Measurements from ENCODE around the gene MPDU1. TPM values are rescaled to one million over a fixed set of nuclear protein-coding genes. Genes with fewer than 3 reads are reported as not detected.

The MPDU1 gene
- total RNA-seq = 31.0 and 32.5 TPM in 2 replicates

DNA sequence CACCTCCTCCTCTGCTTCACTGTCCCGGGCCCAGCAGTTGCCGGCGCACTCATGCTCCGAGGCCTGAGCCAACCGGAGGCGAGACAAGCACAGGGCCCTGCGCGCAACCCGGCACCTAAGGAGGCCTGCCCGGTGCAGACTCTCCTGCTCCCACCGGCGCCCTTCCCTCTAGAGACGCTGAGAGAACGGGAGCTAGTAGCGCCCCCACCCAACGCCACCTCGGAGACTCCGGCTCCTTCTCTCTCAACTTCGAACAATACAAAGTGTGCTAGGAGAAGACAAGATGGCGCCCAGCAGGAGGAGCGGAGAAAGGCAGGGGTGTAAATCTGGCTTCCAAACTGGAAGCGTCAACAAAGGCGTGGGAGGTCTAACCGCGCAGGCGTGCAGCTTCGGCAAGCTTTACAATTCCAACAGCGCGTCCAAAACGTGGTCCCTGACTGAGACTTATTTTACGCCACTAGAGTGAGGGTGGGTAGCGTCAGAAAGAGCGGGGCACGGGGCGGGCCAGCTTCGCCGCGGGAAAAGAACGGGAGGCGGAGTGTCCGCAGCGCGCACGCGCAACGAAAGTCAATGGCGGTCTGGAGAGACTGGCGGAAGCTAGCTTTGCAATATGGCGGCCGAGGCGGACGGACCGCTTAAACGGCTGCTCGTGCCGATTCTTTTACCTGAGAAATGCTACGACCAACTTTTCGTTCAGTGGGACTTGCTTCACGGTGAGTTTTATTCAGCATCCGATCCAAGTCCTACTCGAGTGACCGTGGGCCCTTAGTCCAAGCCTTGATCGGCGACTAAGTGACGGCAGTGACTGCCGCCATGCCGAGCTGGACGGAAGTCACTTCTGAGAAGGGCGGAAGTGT is at the start of gene MPDU1:
MPDU1 (plus strand) TSS at position 600 of the 857 bp plus-strand sequence; CDS start at position 611, 11 bp downstream.

GRCh38 chr17:7548585-7549400 is 34.9 kb upstream of the MPDU1 start, which contains the start of gene TNFSF12:
Gene TNFSF12, plus strand, starts transcription at chr17:7549058. Its CDS starts 96 bp downstream, at chr17:7549154.

GRCh38 chr17:7558544-7559319 is 24.9 kb upstream of the MPDU1 start, which contains the start of gene TNFSF13:
Gene TNFSF13, plus strand, starts transcription at chr17:7558750. Its CDS starts 290 bp downstream, at chr17:7559040.

GRCh38 chr17:7561589-7562207 is 22.0 kb upstream of the MPDU1 start, which contains the start of gene SENP3:
Gene SENP3, plus strand, starts transcription at chr17:7561919. Its CDS starts 1,158 bp downstream, at chr17:7563077.

DNA sequence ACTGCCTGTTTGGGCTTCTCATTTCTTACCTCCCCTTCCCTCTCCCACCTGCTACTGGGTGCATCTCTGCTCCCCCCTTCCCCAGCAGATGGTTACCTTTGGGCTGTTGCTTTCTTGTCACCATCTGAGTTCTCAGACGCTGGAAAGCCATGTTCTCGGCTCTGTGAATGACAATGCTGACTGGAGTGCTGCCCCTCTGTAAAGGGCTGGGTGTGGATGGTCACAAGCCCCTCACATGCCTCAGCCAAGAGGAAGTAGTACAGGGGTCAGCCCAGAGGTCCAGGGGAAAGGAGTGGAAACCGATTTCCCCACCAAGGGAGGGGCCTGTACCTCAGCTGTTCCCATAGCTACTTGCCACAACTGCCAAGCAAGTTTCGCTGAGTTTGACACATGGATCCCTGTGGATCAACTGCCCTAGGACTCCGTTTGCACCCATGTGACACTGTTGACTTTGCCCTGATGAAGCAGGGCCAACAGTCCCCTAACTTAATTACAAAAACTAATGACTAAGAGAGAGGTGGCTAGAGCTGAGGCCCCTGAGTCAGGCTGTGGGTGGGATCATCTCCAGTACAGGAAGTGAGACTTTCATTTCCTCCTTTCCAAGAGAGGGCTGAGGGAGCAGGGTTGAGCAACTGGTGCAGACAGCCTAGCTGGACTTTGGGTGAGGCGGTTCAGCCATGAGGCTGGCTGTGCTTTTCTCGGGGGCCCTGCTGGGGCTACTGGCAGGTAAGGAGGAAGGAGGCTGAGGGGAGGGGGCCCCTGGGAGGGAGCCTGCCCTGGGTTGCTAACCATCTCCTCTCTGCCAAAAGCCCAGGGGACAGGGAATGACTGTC is 4.4 kb upstream of the MPDU1 start, which contains the start of gene CD68:
CD68 (plus strand) TSS at position 638 of the 833 bp plus-strand sequence; CDS start at position 678, 40 bp downstream.

DNA sequence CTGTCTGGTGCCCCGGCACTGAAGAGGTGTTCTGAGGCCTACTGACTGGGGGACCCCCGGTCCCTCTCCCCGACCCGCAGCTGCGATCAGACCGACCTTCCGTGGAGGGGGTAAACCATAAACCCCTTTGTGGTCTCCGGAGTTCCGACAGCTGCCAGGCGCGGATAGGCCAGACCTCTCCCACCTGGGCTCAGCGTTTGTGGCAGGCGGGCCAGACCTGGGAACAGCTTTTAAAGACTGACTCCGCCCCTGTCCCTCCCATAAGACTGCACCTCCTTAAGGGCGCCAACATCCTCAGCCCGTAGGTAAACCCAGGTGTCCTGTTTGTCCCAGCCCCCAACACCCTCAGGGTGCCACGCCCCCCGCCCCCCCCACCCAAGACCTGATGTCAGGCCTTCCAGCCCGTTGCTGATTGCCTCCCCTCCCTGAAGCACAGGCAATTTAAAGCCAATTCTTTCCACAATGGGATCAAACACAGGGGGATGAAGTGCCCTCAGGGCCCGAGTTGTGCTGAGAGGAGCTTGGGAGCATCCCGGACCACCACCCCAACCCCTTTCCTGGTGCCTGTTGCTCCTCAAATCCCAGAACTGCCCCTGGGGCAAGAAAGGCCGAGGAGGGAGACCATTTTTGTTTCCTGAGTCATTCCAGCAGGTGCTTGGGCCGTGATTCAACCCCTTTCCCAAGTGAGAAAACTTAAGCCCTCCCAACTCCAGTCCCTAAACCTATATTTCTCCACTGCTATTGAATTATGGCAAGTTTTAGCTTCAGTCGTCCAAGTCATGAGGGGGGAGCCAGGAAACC is 6.4 kb downstream of the MPDU1 start, which contains the start of gene SOX15:
SOX15 (minus strand) TSS at position 204 of the 801 bp plus-strand sequence. CDS start 418 bp downstream, outside the sequence.

GRCh38 chr17:7614425-7615264 is 31.0 kb downstream of the MPDU1 start, which contains the start of gene FXR2:
Gene FXR2, minus strand, starts transcription at chr17:7614897. Its CDS starts 365 bp downstream, at chr17:7614532.

DNA sequence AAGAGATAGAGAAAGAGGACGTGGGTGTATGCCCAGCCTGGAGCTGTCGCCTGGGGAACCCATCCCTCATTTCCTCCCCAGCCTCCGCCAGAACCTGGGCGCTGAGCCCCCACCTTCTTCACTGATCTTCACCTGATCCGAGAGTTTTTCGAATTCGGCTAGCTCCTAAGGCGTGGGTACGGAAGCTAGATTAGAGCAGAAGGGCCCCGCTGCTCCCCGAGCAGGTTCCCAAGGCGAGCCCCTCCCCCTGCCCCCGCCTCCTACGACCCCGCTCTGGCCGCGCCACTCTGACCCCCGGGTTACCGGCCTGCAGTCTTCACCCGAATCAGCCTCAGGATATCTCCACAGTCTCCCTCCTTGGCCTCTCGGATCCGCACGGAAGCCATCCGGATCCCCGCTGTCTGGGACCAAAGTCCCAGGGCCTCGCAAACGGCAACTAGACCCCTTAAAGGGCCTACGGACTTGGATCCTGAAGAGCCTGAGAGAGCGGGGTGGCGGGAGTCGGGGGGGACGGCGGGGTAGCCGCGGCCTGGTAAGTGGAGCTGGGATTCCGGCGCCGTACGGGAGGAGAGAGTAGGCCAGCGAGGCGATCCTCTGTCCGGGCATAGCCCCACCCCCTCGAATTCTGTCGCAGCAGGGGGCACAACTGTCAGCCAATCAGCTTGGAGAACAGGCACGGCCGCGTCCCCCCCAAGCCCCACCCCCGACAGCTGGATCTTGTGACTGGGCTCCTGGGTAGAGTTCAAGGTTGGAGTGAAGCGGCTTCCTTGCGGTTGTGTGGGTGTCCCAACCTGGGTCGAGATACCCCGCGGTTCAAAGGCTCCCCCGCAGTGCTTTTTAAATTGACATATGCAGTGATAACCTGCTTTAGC is 43.8 kb downstream of the MPDU1 start, which contains the start of gene SAT2:
SAT2 (minus strand) TSS at position 572 of the 872 bp plus-strand sequence; CDS start at position 386, 186 bp downstream.

DNA sequence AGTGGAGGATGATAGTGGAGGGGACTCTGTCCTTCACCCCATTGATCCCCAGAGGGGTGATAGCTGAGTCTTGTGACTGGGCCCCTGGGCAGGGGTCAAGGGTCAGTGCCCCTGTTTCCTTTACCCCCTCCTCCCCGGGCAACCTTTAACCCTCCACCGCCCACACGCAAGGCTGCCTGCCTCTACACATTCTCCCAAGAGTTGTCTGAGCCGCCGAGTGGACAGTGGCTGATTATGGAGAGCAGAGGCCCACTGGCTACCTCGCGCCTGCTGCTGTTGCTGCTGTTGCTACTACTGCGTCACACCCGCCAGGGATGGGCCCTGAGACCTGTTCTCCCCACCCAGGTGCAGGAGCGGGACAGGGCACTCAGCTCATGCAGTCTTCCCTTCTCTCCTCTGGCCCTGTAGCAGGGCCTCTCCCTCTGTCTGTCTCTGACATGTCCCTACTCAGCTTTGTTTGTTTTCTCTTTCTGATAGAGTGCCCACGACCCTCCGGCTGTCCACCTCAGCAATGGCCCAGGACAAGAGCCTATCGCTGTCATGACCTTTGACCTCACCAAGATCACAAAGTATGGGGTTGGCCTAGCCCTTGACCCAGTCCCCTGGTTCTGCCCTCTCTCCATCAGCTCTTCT is 46.4 kb downstream of the MPDU1 start, which contains the start of gene SHBG:
SHBG (plus strand) TSS at position 197 of the 633 bp plus-strand sequence; CDS start at position 235, 38 bp downstream.

Other genes with a start within 250 kb of the MPDU1 start
- gene ACAP1, start 247.3 kb upstream of the MPDU1 start, total RNA-seq = 0.34 and 0.71 TPM in 2 replicates
- 7.2 and 21.0 TPM in 2 replicates for gene KCTD11, start 231.7 kb upstream of the MPDU1 start, total RNA-seq
- gene TMEM95, start 228.7 kb upstream of the MPDU1 start, total RNA-seq = not detected in 2 replicates
- 5.8 and 10.6 TPM in 2 replicates for gene TNK1, start 202.8 kb upstream of the MPDU1 start, total RNA-seq
- 12.6 and 28.2 TPM in 2 replicates for gene PLSCR3, start 189.3 kb upstream of the MPDU1 start, total RNA-seq
- gene TMEM256, start 179.8 kb upstream of the MPDU1 start, total RNA-seq = 26.6 and 88.9 TPM in 2 replicates
- gene NLGN2, start 176.0 kb upstream of the MPDU1 start, total RNA-seq = 1.4 and 6.1 TPM in 2 replicates
- not detected in 2 replicates for gene SPEM1, start 163.5 kb upstream of the MPDU1 start, total RNA-seq
- not detected in 2 replicates for gene SPEM2, start 158.2 kb upstream of the MPDU1 start, total RNA-seq
- not detected in 2 replicates for gene SPEM3, start 155.0 kb upstream of the MPDU1 start, total RNA-seq
- 10.3 and 10.7 TPM in 2 replicates for gene TMEM102, start 148.4 kb upstream of the MPDU1 start, total RNA-seq
- 19.1 and 44.3 TPM in 2 replicates for gene FGF11, start 144.3 kb upstream of the MPDU1 start, total RNA-seq
- gene CHRNB1, start 138.8 kb upstream of the MPDU1 start, total RNA-seq = 7.6 and 14.7 TPM in 2 replicates
- gene ZBTB4, start 104.2 kb upstream of the MPDU1 start, total RNA-seq = 17.4 and 37.4 TPM in 2 replicates
- not detected in 2 replicates for gene SLC35G6, start 102.4 kb upstream of the MPDU1 start, total RNA-seq
- gene POLR2A, start 99.5 kb upstream of the MPDU1 start, total RNA-seq = 75.9 and 140 TPM in 2 replicates
- 0.34 and 2.5 TPM in 2 replicates for gene TNFSF12, start 34.8 kb upstream of the MPDU1 start, total RNA-seq
- 2.6 and 3.8 TPM in 2 replicates for gene TNFSF13, start 25.1 kb upstream of the MPDU1 start, total RNA-seq
- gene SENP3, start 21.9 kb upstream of the MPDU1 start, total RNA-seq = 76.8 and 126 TPM in 2 replicates
- 8.3 and 13.7 TPM in 2 replicates for gene CD68, start 4.2 kb upstream of the MPDU1 start, total RNA-seq
- gene SOX15, start 6.2 kb downstream of the MPDU1 start, total RNA-seq = 38.7 and 54.0 TPM in 2 replicates
- gene FXR2, start 31.0 kb downstream of the MPDU1 start, total RNA-seq = 39.1 and 51.3 TPM in 2 replicates
- 22.5 and 23.2 TPM in 2 replicates for gene SAT2, start 44.0 kb downstream of the MPDU1 start, total RNA-seq
- gene SHBG, start 46.3 kb downstream of the MPDU1 start, total RNA-seq = under 0.01 and 0.21 TPM in 2 replicates
- gene ATP1B2, start 67.1 kb downstream of the MPDU1 start, total RNA-seq = not detected in 2 replicates
- gene TP53, start 103.6 kb downstream of the MPDU1 start, total RNA-seq = 26.7 and 40.1 TPM in 2 replicates
- 2.7 and 3.3 TPM in 2 replicates for gene WRAP53, start 104.6 kb downstream of the MPDU1 start, total RNA-seq
- gene EFNB3, start 121.3 kb downstream of the MPDU1 start, total RNA-seq = under 0.01 and 0.14 TPM in 2 replicates
- under 0.01 and 0.21 TPM in 2 replicates for gene DNAH2, start 133.9 kb downstream of the MPDU1 start, total RNA-seq

Measured in nasal cavity respiratory epithelium epithelial cell of viscerocranial mucosa (primary cell).